ENCODE data around the gene ATP10A.

Gene ATP10A

GRCh38 chr15:25852661-25853524 lies 10.2 kb downstream of the ATP10A start:
- DNase-seq = no peak
- Histone ChIP-seq H2AFZ (ENCODE audit: low read length) (no peak overlapping the region), H3K79me2 (ENCODE audit: low read length) (no peaks in the 10 kb centered on the region), H3K27ac (ENCODE audit: low read length) (no peak overlapping the region), H3K4me2 (ENCODE audit: low read depth, low read length) (no peak overlapping the region), H4K20me1 (ENCODE audit: insufficient read depth, low read length) (no peaks in the 10 kb centered on the region), H3K36me3 (replicated peaks; ENCODE audit: insufficient read depth, low read length) (no peaks in the 10 kb centered on the region), H3K4me1 (ENCODE audit: low read length) (no peaks in the 10 kb centered on the region), H3K9me3 (replicated peaks; ENCODE audit: insufficient read depth, low read length) (no peaks in the 10 kb centered on the region), H3K4me3 (ENCODE audit: low read length) (no peak overlapping the region), H3K27me3 (replicated peaks; ENCODE audit: insufficient read depth, low read length) (no peaks in the 10 kb centered on the region), H3K9me2 (replicated peaks; ENCODE audit: insufficient read depth, low read length) (no peaks in the 10 kb centered on the region), H3F3A (ENCODE audit: insufficient read depth, low read length) (no peaks in the 10 kb centered on the region), H3K9ac (ENCODE audit: low read length) (no peak overlapping the region)
- TF ChIP-seq, protein P1, sequence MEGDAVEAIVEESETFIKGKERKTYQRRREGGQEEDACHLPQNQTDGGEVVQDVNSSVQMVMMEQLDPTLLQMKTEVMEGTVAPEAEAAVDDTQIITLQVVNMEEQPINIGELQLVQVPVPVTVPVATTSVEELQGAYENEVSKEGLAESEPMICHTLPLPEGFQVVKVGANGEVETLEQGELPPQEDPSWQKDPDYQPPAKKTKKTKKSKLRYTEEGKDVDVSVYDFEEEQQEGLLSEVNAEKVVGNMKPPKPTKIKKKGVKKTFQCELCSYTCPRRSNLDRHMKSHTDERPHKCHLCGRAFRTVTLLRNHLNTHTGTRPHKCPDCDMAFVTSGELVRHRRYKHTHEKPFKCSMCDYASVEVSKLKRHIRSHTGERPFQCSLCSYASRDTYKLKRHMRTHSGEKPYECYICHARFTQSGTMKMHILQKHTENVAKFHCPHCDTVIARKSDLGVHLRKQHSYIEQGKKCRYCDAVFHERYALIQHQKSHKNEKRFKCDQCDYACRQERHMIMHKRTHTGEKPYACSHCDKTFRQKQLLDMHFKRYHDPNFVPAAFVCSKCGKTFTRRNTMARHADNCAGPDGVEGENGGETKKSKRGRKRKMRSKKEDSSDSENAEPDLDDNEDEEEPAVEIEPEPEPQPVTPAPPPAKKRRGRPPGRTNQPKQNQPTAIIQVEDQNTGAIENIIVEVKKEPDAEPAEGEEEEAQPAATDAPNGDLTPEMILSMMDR (IDR thresholded peaks at IDR 0.05; ENCODE audit: low read length) = no peak
- TF ChIP-seq EZH2 (optimal IDR thresholded peaks at IDR 0.05; ENCODE audit: low read depth, low read length) = no peak
- TF ChIP-seq EZH2phosphoT487 (IDR thresholded peaks at IDR 0.05; ENCODE audit: low read length) = no peak

DNA sequence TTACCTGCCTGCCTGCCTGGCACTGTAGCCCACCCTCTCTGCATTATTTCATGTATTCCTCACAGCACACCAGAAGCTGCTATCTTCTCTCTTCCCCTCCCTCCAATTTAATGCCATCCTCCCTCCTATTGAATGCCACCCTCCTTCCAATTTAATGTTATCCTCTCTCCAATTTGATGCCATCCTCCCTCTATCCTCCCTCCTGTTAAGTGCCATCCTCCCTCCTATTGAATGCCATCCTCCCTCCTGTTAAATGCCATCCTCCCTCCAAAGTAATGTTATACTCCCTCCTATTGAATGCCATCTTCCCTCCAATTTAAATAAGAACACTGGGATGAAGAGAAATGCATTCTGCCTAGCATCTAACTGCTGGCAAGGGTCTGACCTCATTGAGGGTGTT lies 11.1 kb downstream of the ATP10A start:
- H3K4me1 ChIP-seq (ENCODE audit: low read length) = no peaks in the 10 kb centered on the region
- H3K9ac ChIP-seq (ENCODE audit: low read length) = no peak overlapping the region
- no peaks in the 10 kb centered on the region for H3F3A ChIP-seq (ENCODE audit: insufficient read depth, low read length)
- TF ChIP-seq, protein P1 (IDR thresholded peaks at IDR 0.05; ENCODE audit: low read length) = no peak
- no peak for TF ChIP-seq EZH2phosphoT487 (IDR thresholded peaks at IDR 0.05; ENCODE audit: low read length)
- no peak for TF ChIP-seq EZH2 (optimal IDR thresholded peaks at IDR 0.05; ENCODE audit: low read depth, low read length)
- no peak overlapping the region for H2AFZ ChIP-seq (ENCODE audit: low read length)
- no peak overlapping the region for H3K4me3 ChIP-seq (ENCODE audit: low read length)
- no peaks in the 10 kb centered on the region for H3K79me2 ChIP-seq (ENCODE audit: low read length)
- H3K27ac ChIP-seq (ENCODE audit: low read length) = no peak overlapping the region
- H3K4me2 ChIP-seq (ENCODE audit: low read depth, low read length) = no peak overlapping the region
- no peaks in the 10 kb centered on the region for H3K9me2 ChIP-seq (replicated peaks; ENCODE audit: insufficient read depth, low read length)
- H3K9me3 ChIP-seq (replicated peaks; ENCODE audit: insufficient read depth, low read length) = no peaks in the 10 kb centered on the region
- no peak for DNase-seq
- no peaks in the 10 kb centered on the region for H3K36me3 ChIP-seq (replicated peaks; ENCODE audit: insufficient read depth, low read length)
- H3K27me3 ChIP-seq (replicated peaks; ENCODE audit: insufficient read depth, low read length) = no peaks in the 10 kb centered on the region
- H4K20me1 ChIP-seq (ENCODE audit: insufficient read depth, low read length) = no peaks in the 10 kb centered on the region

GRCh38 chr15:25850154-25851111 lies 12.7 kb downstream of the ATP10A start:
- no peak overlapping the region for H3K4me3 ChIP-seq (ENCODE audit: low read length)
- H3K9me3 ChIP-seq (replicated peaks; ENCODE audit: insufficient read depth, low read length) = no peaks in the 10 kb centered on the region
- DNase-seq = peak; percentile 9
- no peaks in the 10 kb centered on the region for H3F3A ChIP-seq (ENCODE audit: insufficient read depth, low read length)
- no peaks in the 10 kb centered on the region for H3K36me3 ChIP-seq (replicated peaks; ENCODE audit: insufficient read depth, low read length)
- H3K79me2 ChIP-seq (ENCODE audit: low read length) = no peaks in the 10 kb centered on the region
- H3K27me3 ChIP-seq (replicated peaks; ENCODE audit: insufficient read depth, low read length) = no peaks in the 10 kb centered on the region
- no peak overlapping the region for H3K27ac ChIP-seq (ENCODE audit: low read length)
- no peaks in the 10 kb centered on the region for H3K9me2 ChIP-seq (replicated peaks; ENCODE audit: insufficient read depth, low read length)
- no peak overlapping the region for H3K4me2 ChIP-seq (ENCODE audit: low read depth, low read length)
- H2AFZ ChIP-seq (ENCODE audit: low read length) = no peak overlapping the region
- H3K4me1 ChIP-seq (ENCODE audit: low read length) = no peaks in the 10 kb centered on the region
- H4K20me1 ChIP-seq (ENCODE audit: insufficient read depth, low read length) = no peaks in the 10 kb centered on the region
- no peak overlapping the region for H3K9ac ChIP-seq (ENCODE audit: low read length)
- no peak for TF ChIP-seq EZH2 (optimal IDR thresholded peaks at IDR 0.05; ENCODE audit: low read depth, low read length)

Data from MM.1S (cell line).